Measurements from ENCODE around the gene MCRIP2.

MCRIP2 gene

DNA sequence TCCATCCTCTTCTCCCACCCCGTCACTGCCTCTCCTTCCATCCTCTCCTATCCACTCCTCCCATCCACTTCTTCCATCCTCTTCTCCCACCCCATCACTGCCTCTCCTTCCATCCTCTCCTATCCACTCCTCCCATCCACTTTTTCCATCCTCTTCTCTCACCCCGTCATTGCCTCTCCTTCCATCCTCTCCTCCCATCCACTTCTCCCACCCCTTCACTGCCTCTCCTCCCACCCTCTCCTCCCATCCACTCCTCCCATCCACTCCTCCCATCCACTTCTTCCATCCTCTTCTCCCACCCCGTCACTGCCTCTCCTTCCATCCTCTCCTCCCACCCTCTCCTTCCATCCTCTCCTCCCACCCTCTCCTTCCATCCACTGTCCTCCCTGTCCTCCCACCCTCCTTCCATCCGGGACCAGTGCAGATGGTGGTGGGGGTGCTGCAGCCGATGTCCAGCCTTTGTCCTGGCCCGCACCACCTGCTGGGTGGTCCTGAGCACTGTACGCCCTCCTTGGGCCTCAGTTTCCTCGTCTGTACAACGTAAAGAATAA is 9.7 kb upstream of the MCRIP2 start:
- no peak for DNase-seq (ENCODE audit: low read depth in 2 of 2)

- no peak for DNase-seq (ENCODE audit: low read depth in 2 of 2)
Measured at GRCh38 chr16:632486-633335, 8.9 kb upstream of the MCRIP2 start.

DNA sequence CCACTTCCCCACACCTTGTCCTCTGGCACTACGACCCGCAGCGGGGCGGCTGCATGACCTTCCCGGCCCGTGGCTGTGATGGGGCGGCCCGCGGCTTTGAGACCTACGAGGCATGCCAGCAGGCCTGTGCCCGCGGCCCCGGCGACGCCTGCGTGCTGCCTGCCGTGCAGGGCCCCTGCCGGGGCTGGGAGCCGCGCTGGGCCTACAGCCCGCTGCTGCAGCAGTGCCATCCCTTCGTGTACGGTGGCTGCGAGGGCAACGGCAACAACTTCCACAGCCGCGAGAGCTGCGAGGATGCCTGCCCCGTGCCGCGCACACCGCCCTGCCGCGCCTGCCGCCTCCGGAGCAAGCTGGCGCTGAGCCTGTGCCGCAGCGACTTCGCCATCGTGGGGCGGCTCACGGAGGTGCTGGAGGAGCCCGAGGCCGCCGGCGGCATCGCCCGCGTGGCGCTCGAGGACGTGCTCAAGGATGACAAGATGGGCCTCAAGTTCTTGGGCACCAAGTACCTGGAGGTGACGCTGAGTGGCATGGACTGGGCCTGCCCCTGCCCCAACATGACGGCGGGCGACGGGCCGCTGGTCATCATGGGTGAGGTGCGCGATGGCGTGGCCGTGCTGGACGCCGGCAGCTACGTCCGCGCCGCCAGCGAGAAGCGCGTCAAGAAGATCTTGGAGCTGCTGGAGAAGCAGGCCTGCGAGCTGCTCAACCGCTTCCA is 8.1 kb upstream of the MCRIP2 start:
- no peak for DNase-seq (ENCODE audit: low read depth in 2 of 2)

- DNase-seq (ENCODE audit: low read depth in 2 of 2), result no peak
Measured at GRCh38 chr16:634051-634670, 7.5 kb upstream of the MCRIP2 start.

DNA sequence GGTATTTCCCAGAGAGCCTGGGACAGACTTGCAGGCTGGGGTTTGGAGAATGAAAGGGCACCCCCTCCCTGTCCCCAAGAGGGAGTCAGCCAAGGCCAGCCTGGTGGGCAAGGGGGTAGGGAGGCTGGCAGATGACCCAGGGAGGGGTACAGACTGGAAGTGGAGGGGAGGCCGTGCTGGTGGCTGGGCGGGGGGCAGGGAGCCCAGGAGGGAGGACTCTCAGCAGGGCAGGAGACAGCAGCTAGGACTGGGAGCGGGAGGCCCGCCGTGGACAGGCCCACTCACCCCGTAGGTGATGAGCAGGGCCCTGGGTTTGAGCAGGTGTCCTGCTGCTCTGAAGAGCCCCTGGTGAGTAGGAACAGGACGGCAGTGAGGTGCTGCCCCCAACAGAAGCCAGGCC is 6.6 kb upstream of the MCRIP2 start:
- no peak for DNase-seq (ENCODE audit: low read depth in 2 of 2)

- DNase-seq (ENCODE audit: low read depth in 2 of 2), result no peak
Measured at GRCh38 chr16:635573-636205, 5.9 kb upstream of the MCRIP2 start.

- DNase-seq (ENCODE audit: low read depth in 2 of 2), result peak; percentile 89 to 90
Measured at GRCh38 chr16:636206-637080, 5.2 kb upstream of the MCRIP2 start, which contains the start of gene METTL26. Gene METTL26, minus strand, starts transcription at chr16:636305. Its CDS starts 15 bp downstream, at chr16:636290.

GRCh38 chr16:637081-638018 is 4.3 kb upstream of the MCRIP2 start:
- DNase-seq (ENCODE audit: low read depth in 2 of 2), result peak; percentile 85 to 87

- no peak for DNase-seq (ENCODE audit: low read depth in 2 of 2)
Measured at GRCh38 chr16:638034-638543, 3.5 kb upstream of the MCRIP2 start.

GRCh38 chr16:638836-639235 is 2.8 kb upstream of the MCRIP2 start:
- no peak for DNase-seq (ENCODE audit: low read depth in 2 of 2)

DNA sequence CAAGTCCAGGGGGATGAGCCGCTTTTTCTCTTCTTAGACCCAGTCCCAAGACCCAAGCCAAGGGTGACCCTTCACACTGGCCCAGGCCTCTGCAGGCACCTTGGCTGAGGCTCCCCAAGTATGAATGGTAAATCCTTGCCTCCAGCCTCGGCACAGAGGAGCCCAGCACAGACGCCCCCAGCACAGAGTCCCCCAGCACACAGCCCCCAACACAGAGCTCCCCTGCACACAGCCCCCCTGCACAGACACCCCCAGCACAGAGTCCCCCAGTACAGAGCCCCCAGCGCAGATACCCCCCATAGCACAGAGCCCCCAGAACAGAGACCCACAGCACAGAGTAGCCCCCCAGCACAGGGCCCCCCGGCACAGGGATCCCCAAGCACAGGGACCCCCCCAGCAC is 1.0 kb upstream of the MCRIP2 start:
- no peak for DNase-seq (ENCODE audit: low read depth in 2 of 2)

DNA sequence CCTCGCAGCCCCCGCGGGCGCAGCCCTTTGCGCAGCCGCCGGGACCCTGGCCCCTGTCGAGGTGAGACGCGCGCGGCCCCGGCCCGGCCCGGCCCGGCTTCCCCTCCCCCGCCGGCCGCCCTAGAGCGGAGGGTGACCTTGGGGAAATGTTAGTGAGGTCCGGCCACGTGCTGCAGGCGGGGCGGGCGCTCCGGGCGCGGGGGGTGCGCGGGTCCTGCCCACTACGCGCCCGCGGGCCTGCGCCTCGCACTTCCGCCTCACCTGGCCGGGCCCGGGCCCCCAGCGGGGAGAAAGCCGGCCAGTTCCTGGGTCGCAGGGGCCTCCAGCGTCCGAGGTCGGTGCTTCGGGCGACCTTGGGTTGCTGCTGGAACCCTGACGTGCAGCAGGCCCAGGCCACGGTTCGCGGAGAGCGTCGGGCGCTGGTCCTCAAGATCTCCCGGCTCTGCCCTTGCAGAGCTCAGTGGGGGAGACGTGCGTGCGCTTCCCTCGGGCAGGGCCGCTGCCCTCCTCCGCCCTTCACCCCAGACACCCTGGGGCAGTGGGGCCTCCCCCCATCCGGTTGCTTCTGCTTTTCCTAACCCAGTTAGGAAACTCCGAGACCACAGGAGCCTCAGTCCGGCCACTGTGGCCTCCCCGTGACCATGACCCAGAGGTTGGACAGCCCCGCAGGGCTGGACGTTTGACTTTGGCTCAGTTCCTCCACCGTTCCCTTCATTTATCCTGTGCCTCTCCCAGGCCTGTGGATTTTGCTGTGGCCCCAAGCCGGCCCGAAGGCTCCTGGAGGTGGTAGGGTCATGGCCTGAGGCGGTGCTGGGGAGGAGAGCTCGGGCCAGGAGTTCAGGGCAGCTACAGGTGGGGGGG is 791 bp downstream of the MCRIP2 start:
- DNase-seq (ENCODE audit: low read depth in 2 of 2), result peak in 1 of 2 experiments; percentile 35

GRCh38 chr16:643050-643368 is 1.4 kb downstream of the MCRIP2 start:
- no peak for DNase-seq (ENCODE audit: low read depth in 2 of 2)

GRCh38 chr16:644556-644955 is 2.9 kb downstream of the MCRIP2 start:
- DNase-seq (ENCODE audit: low read depth in 2 of 2), result no peak

DNA sequence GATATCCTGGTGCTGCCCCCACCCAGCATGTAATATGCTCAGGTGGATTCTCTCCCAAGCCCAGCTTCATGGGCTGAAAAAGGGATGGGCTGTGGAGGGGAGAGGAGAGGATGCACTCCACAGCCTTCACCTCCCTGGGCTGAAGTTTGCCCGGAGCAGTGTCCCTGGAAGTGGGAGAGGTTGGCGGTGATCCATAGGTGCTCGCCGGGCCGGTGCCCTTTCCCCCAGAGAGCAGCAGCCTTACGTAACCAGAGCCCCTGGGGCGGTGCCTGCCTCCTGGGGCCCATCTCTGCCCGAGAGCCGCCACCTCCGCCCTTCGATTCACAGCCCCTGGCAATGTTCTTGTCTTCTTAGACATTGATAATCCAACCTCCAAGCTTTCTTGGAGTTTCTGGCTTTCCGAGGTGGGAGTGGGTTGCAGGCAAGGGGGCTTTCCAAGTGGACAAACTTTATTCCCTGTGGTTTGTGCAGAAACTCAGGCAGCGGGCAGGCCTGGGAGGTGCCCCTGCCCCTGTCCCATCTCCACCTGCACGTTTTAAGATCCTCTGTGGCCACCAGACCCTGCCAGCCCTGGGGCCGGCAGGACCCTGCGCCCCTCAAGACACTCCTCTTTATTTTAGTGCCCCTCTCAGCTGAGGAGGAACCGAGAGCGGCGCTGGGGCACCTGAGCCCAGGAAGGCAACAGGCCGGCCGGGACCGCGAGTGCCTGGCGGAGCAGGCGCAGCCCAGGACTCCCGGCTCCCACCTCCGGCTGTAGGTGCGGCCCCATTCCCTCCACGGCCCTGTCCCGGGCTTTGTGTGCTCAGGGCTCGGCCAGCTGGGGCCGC is 4.4 kb downstream of the MCRIP2 start:
- no peak for DNase-seq (ENCODE audit: low read depth in 2 of 2)

GRCh38 chr16:646679-647172 is 5.1 kb downstream of the MCRIP2 start:
- DNase-seq (ENCODE audit: low read depth in 2 of 2), result no peak

DNA sequence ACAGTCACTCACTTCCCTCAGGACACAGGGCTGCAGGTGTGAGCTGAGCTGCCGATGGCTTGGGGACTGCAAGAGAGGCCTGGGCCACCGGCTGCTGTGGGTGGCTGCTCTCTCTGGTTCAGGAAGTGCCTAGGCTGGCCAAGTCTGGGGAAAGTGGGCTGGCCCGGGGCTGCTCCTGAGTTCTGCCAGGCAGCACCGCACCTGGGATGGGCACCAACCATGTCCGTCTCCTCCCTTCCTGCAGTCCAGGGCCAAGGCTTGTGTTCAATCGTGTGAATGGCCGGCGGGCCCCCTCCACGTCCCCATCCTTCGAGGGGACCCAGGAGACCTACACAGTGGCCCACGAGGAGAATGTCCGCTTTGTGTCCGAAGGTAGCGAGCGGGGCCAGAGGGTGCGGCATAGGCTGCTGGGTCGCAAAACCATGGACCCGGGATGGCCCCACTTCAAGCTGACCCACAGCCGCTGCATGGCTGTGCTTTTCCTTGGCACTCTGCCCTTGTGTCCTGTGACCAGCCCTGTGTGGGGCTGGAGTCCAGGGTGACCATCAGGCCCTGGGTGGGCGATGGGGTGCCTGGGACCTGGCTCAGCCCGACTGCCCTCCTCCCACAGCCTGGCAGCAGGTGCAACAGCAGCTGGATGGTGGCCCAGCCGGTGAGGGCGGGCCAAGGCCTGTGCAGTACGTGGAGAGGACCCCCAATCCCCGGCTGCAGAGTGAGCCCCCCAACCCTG is 5.7 kb downstream of the MCRIP2 start:
- DNase-seq (ENCODE audit: low read depth in 2 of 2), result no peak

Measured in stimulated activated CD4-positive, alpha-beta T cell treated with anti-CD3 and anti-CD28 coated beads, Interleukin-12 subunit alpha, Interleukin-12 subunit beta, amount 100 ng/mL, for 24 hours (primary cell).